HG02938 (cell line): Measurements from ENCODE around the gene NXN.
"Not testable (repeated sequence)": the region's sequence is repeated elsewhere in the genome, so short reads cannot be mapped to it uniquely, and the experiment has no call there.

Source experiments
- ATAC-seq: cut with Tn5 transposase; IDR thresholded peaks from one replicate; pipeline ENCODE4 v1.9.1; 2021; ENCODE audit warnings: mild to moderate bottlenecking, moderate library complexity; ENCODE audit not compliant: unreplicated experiment

NXN gene

DNA sequence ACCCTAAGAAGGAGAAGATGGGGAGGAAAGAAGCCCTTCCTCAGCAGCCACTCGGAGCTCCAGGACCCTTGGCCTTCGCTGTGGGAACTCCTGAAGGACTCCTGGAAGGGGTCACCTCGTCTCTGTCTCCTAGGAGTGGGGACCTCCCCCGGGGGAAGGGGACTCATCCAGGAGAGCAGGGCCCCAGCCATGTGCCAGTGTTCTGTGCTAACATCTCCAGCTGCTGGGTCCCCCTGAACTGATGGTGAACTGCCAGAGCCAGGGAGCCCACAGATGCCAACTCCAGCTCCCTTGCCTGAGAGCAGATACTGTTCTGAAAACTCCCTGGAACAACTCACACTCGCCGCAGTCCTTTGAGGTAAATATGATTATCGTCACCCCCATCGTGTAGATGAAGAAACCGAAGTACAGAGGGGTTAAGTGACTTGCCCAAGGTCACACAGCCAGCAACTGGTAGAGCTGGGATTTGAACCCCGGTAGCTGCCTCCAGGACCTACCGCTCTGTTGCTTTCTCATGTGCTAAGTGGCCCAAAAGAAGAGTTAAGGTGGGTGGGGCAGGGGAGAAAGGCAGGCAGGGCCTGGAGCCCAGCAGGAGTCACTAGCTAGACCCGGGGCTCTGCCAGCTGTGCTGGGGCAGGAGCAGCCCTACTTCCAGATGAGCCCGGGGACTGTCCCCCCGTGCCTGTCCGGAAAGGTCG is 27.9 kb upstream of the NXN start:
- ATAC-seq, result no peak

GRCh38 chr17:1006054-1006453 is 26.5 kb upstream of the NXN start:
- ATAC-seq, result no peak

DNA sequence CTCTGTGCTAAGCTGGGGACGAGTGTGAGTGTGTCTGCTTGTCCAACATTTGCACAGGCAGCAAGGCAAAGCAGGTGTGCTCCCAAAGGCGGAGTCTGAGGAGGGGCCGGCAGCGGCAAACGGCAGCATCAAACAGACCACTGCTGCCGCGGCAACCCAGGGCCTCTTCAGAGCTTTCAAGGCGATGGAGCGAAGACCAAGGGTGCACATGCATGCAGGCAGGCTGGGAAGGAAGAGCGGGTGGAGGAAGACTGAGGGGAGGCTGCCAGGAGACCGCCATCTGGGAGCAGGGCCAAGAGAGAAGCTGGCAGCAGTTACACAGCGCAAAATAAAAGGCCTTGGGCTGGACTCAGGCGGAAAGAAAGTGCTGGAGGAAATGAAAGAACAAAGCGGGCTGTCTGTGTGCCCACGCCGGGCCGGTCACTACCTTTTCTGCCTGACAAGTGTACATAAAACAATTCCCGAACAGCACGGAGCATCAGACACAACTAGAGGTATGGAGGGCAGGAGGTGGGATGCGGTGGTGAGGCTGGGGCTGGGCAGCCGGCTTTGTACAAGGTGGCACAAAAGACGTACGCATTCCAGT is 25.9 kb upstream of the NXN start:
- ATAC-seq, result no peak

DNA sequence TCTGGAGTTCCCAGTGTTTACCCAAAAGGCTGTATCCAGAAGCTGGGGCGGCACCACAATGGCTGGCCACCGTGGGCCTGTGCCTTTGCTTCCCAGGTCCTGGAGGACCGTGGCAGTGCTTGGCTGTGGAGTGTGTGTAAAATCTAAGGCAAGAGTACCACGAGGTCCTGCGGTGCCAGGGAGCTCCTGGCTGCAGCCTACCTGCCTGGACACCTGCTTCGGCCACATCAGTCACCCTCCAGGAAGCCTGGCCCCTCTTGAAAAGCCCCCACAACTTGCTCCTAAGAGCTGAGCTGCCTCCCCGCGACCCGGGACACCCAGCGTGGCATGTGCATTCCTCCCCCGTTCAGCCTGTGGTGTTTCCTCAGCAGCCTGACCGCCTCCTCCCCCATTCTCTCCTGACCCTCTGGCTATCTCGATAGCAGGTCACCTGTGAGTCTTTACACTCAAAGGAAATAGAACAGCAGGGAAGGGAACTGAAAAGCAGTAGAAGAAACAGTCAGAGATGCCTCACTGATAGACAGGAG is 25.3 kb upstream of the NXN start:
- no peak for ATAC-seq

DNA sequence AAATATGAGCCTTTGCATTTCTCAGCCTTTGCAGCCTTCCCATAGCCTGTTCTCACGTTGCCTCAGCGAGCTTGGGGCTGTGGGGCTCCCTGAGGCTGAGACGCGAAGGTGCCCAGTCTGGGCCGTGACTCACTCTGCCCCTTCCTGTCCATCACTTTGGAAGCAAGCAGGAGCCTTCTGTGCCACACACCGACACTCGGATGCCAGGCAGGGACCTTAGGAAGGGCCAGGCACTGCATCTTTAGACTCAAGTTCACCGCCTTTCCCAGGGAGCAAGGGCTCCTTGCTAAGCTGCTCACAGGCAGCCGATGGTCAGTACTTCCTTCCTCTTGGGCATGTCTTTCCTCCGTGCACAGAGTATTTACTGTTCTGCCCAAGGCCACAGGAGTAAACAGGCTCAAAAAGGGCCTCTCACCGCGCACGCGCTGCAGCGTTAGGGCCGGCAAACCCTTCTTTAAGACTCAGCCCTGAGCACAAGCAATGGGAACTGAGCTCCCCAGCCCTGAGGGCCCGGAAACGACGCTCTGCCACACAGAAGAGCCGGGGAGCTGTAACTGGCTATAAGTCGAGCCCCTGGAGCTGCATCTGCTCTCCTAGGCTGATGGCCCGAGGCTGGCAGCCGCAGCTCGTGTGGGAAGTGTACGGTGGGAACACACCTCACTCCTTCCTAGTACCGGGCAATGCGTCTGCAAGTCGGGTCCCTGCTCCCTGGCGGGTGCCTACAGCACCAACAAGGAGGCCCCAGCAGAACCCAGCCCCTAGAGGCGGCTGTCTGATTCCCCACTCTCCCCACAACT is 24.6 kb upstream of the NXN start:
- no peak for ATAC-seq

DNA sequence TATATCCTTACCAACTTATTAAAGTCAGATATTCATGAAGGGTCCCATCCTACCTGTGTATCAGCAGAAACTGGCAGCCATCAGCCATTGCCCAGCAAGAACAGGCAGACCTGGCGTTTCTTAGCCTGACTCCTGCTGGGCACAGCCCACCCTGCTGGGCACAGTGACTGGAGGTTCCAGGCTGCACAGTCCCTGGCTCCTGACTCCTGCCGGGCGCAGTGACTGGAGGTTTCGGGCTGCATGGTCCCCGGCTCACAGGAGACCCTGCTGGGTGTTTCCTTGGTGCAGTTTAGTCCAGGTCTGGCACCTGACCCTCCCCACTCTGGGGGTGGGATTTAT is 24.0 kb upstream of the NXN start:
- no peak for ATAC-seq

DNA sequence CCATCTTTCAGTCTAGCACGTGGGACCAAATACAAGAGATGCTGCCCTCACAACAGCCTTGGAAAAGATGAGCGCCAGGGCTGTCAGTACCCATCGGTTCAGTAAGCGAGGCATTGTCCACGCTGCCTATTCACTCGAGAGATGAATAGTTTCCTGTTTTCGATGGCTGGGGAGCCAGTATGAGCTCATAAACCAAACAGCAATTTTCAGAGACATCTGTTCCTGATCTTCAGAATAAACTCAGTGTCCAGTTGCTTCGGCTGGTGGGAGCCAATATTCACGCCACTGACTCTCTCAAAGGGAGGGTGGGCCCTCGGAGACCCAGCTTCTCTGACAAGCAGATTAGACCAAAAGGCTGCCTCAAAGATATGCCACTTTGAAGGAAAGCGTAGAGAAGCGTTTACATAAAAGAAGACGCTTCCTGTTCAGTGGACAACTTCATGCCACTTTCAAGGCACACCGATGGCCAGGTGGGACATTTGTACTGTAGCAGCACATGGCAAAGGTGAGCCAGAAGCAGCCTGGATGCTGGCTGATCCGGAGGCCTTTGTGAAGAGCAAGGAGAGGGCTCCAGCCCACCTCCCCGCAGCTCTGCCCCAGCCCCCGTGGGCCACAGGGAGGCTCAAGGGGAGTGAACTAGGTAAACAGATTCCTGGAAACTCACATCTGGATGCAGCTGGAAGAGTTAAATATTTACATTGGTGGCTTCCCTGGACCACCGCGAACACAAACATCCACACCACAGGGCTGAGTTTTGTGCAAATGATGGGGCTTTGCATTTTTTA is 23.4 kb upstream of the NXN start:
- no peak for ATAC-seq

DNA sequence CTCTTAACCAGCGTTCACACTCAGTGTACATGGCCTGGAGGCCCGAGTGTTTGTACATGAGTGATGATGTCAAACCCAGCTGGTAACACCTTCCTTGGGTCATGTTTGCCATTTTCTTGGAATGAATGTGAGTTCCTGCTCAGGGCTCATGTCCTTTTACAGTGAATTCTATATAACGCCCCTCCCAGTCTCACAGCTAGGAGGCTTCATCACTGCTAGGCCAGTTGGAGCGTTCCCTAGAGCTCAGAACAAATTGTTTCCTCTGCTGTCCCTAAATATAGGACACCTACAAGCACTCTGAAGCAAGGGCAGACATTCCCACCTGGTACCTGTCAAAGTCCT is 22.8 kb upstream of the NXN start:
- no peak for ATAC-seq

- no peak for ATAC-seq
These were observed 22.2 kb upstream of the NXN start for GRCh38 chr17:1001640-1002411.

GRCh38 chr17:1000597-1001461 is 21.3 kb upstream of the NXN start:
- no peak for ATAC-seq

DNA sequence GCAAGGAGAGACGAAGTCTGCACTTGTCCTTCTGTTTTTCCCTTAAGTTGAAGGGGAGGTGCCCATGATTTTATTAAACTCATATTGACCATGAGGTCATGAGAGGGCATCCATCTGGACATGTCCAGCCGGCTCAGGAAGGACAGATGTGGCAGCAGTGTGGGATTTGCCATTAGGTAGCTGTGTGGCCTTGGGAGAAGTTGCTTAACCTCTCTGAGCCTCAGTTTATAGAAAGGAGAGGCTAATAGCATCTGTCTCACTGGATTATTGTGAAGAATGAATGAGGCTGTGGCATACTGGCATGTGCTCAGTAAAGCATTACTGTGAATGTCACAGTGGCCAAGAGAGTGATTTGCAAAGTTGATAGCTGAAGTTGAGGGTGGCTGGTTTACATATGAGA is 18.5 kb upstream of the NXN start:
- no peak for ATAC-seq

DNA sequence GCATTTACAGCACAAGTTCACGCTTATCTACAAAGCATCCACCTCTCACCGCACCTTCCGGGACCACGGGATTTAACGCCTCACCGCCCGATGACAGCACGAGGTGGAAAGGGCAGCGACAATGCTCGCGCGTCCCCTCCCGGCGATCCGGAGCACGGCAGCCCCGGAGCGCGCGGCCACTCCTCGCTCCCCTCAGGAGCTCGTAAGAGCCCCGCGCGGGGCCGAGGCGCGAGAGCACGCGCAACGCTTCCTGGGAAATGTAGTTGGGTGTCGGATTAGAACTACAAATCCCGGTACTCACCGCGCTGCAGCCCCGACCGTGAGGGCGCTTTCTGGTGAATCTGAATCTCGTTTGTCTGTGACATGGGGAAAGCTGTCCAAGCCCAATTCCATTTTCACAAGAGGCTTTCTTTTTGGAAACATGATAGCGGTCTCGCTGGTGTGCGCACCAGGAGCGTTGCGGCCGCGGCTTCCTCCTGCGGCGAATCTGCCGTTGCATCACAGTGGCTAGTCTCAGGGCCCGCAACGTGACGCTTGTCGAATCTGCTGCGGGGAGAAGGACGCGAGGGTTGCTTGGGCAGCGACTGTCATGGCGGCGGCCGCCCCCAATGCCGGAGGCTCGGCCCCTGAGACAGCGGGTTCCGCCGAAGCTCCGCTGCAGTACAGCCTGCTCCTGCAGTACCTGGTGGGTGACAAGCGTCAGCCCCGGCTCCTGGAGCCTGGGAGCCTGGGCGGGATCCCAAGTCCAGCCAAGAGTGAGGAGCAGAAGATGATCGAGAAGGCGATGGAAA is 17.2 kb upstream of the NXN start, which contains the start of gene TIMM22:
Gene TIMM22 (plus strand): TSS at position 576 of the 791 bp plus-strand sequence. CDS start 14 bp downstream, at position 590.
- peak; percentile 91 for ATAC-seq

GRCh38 chr17:995324-995723 is 15.7 kb upstream of the NXN start:
- not testable (repeated sequence) for ATAC-seq

DNA sequence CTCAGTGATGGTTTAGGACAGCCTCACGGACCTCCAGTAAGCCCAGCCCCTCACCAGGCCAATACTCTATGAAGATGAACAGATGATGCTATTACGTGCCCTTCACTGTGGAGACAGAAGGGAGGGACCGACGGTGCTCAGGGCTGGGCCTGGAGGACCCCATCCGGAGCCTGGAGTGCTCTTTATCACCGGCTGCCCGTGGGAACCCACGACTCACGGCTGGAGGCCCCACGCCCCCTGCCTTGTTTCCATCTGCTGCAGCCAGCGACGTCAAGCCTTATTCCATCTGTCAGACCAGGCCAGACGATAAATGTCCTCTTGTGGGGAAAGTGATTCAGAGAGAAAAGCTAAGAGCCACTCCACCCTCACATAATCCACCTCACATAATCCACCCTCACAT is 13.4 kb upstream of the NXN start:
- ATAC-seq, result no peak

GRCh38 chr17:988561-988960 is 9.0 kb upstream of the NXN start:
- ATAC-seq, result no peak

DNA sequence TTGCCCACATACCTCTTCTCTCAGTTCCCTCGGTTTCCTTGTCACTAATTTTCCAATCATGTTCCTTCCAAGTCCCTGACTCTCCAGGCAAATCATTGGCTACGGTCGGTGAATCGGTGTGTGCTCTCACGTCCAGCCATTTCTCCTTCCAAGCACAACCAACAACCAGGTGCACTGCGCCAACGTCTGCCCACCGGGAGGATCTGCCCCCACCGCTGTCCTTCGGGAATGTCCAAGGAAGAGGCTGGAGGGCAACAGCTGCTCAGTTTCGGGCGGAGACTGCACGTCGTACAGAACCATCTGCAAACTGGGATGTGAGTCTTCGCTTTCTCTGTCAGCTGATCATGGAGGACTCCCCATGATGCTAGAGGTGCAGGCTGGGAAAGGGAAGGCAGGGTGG is 8.4 kb upstream of the NXN start:
- ATAC-seq, result no peak

GRCh38 chr17:986322-986929 is 6.8 kb upstream of the NXN start:
- no peak for ATAC-seq

DNA sequence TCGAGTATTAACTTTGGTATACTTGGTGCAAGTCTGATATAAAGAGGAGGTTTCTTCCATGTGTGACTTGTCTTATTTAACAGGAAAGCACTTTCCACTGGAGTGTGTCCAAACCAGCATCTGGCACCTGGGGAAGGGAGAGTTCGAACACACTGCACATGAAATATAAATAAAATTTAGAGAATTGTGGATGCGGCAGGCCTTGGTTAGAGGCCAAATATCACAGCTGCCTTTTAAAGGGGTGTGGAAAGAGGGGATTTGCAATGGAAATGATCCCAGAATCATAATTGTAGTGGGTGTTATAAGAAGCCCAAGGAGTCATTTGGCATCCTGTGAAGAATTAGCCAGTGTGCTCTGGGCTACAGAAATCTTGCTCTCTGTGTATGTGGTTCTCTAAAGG is 4.3 kb upstream of the NXN start:
- no peak for ATAC-seq
